GM12873 (cell line): ENCODE measurements around the gene OR5K4.

Experiments
- TF ChIP-seq, protein P1 (sequence below): IDR thresholded peaks from 2 replicates; pipeline ENCODE4 v1.5.1; 2012; ENCODE audit warnings: low read depth, mild to moderate bottlenecking, moderate library complexity, low read length, control low read depth; ENCODE audit not compliant: insufficient read depth; ENCODE audit errors: missing control alignments

OR5K4 gene

GRCh38 chr3:98350082-98350481, 3.6 kb upstream of the OR5K4 start:
- TF ChIP-seq, protein P1, sequence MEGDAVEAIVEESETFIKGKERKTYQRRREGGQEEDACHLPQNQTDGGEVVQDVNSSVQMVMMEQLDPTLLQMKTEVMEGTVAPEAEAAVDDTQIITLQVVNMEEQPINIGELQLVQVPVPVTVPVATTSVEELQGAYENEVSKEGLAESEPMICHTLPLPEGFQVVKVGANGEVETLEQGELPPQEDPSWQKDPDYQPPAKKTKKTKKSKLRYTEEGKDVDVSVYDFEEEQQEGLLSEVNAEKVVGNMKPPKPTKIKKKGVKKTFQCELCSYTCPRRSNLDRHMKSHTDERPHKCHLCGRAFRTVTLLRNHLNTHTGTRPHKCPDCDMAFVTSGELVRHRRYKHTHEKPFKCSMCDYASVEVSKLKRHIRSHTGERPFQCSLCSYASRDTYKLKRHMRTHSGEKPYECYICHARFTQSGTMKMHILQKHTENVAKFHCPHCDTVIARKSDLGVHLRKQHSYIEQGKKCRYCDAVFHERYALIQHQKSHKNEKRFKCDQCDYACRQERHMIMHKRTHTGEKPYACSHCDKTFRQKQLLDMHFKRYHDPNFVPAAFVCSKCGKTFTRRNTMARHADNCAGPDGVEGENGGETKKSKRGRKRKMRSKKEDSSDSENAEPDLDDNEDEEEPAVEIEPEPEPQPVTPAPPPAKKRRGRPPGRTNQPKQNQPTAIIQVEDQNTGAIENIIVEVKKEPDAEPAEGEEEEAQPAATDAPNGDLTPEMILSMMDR: no peak

GRCh38 chr3:98359250-98359649, 5.6 kb downstream of the OR5K4 start:
- TF ChIP-seq, protein P1: no peak

GRCh38 chr3:98359993-98360675, 6.5 kb downstream of the OR5K4 start:
- TF ChIP-seq, protein P1: peak; percentile 63

GRCh38 chr3:98360681-98361080, 7.0 kb downstream of the OR5K4 start:
- TF ChIP-seq, protein P1: no peak

DNA sequence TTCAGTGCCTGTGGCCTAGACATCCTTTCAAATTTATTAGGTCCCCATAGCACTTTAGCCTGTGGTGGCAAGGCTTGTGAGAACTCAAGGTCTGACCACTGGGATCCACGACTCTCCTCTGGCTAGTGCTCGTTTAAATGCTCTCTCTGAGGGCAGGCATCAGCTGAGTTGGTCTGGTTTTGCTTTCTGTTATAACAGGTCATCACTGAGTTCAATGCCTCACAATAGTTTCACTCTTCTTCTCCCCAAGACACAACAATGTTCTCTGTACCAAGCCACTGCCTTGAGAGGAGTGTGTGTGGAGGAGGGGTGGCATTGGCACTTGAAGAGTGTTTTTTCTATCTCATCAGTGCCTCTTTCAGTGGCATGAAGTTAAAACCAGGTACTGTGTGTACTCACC, 7.6 kb downstream of the OR5K4 start:
- TF ChIP-seq, protein P1: no peak

GRCh38 chr3:98367464-98368246, 14.0 kb downstream of the OR5K4 start:
- TF ChIP-seq, protein P1: no peak

GRCh38 chr3:98371186-98371585, 17.5 kb downstream of the OR5K4 start:
- TF ChIP-seq, protein P1: no peak
